Measurements from ENCODE around the gene HECW1.

Gene HECW1

GRCh38 chr7:43612599-43613589 is 500.4 kb downstream of the HECW1 start:
- no peak for DNase-seq (ENCODE audit: low spot score)
